Parathyroid adenoma (tissue), 2 donors: Measurements from ENCODE around the gene SOX15.

Experiments used
- H2AFZ ChIP-seq: fragments of 300-600 bp; sonication (generic); one replicate; pipeline ENCODE4 v1.7.0; 2017; ENCODE audit warnings: antibody characterized with exemption, mild to moderate bottlenecking
- H3K27ac ChIP-seq: fragments of 300-600 bp; sonication (generic); one replicate; pipeline ENCODE4 v1.7.0; 2017
- H3K27me3 ChIP-seq: fragments of 300-600 bp; sonication (generic); one replicate; pipeline ENCODE4 v1.7.0; 2017; ENCODE audit warnings: low read length; ENCODE audit not compliant: control insufficient read depth, insufficient read depth
- H3K36me3 ChIP-seq: fragments of 300-600 bp; sonication (generic); one replicate; pipeline ENCODE4 v1.7.0; 2017; ENCODE audit warnings: low read length; ENCODE audit not compliant: control insufficient read depth, insufficient read depth
- H3K4me1 ChIP-seq: fragments of 300-600 bp; sonication (generic); one replicate; pipeline ENCODE4 v1.7.0; 2017; ENCODE audit warnings: control low read depth
- H3K4me2 ChIP-seq: fragments of 300-600 bp; sonication (generic); one replicate; pipeline ENCODE4 v1.7.0; 2017; ENCODE audit warnings: low read length
- H3K4me3 ChIP-seq: fragments of 300-600 bp; sonication (generic); one replicate; pipeline ENCODE4 v1.7.0; 2017; ENCODE audit warnings: low read depth, low read length
- H3K79me2 ChIP-seq: fragments of 300-600 bp; sonication (generic); one replicate; pipeline ENCODE4 v1.7.0; 2017; ENCODE audit warnings: control low read depth
- H3K9ac ChIP-seq: fragments of 300-600 bp; sonication (generic); one replicate; pipeline ENCODE4 v1.7.0; 2017; ENCODE audit warnings: mild to moderate bottlenecking
- H3K9me3 ChIP-seq: fragments of 300-600 bp; sonication (generic); one replicate; pipeline ENCODE4 v1.7.0; 2017; ENCODE audit warnings: low read length; ENCODE audit not compliant: control insufficient read depth
- CTCF ChIP-seq: fragments of 300-600 bp; sonication (generic); IDR thresholded peaks from one replicate; pipeline ENCODE4 v1.7.0; 2017; ENCODE audit warnings: antibody characterized with exemption, mild to moderate bottlenecking
- donor health status: primary hyperparathyroidism.

Gene SOX15

GRCh38 chr17:7631398-7632380 is 41.8 kb upstream of the SOX15 start:
- Histone ChIP-seq H2AFZ (peak overlapping the region; percentile 79), H3K27ac (peak overlapping the region; percentile 63), H3K4me2 (peak overlapping the region; percentile 36), H3K4me1 (peaks cover 28% of the 10 kb centered on the region), H3K27me3 (no peaks in the 10 kb centered on the region), H3K36me3 (no peaks in the 10 kb centered on the region), H3K79me2 (no peaks in the 10 kb centered on the region), H3K4me3 (peak overlapping the region; percentile 1), H3K9me3 (no peaks in the 10 kb centered on the region), H3K9ac (no peak overlapping the region)
- TF ChIP-seq CTCF = no peak

- H3K27me3 ChIP-seq = no peaks in the 10 kb centered on the region
- no peaks in the 10 kb centered on the region for H3K36me3 ChIP-seq
- H3K9ac ChIP-seq = no peak within 1 kb of the TSS
- H3K79me2 ChIP-seq = no peaks in the 10 kb centered on the region
- no peak within 1 kb of the TSS for H3K4me3 ChIP-seq
- no peak within 1 kb of the TSS for H3K4me2 ChIP-seq
- peak within 1 kb of the TSS; percentile 63 for H3K27ac ChIP-seq
- peak within 1 kb of the TSS; percentile 79 for H2AFZ ChIP-seq
- TF ChIP-seq CTCF = no peak
- H3K4me1 ChIP-seq = peaks cover 30% of the 10 kb centered on the region
- no peaks in the 10 kb centered on the region for H3K9me3 ChIP-seq
These were observed 40.2 kb upstream of the SOX15 start, which contains the start of gene SHBG for GRCh38 chr17:7629939-7630571. TSS of gene SHBG (plus strand) at chr17:7630135. CDS start at chr17:7630173, 38 bp downstream.

GRCh38 chr17:7627250-7628121 is 37.6 kb upstream of the SOX15 start, which contains the start of gene SAT2:
TSS of gene SAT2 (minus strand) at chr17:7627821. CDS start at chr17:7627635, 186 bp downstream.
- Histone ChIP-seq H3K9ac (peak within 1 kb of the TSS; percentile 54), H3K4me2 (peak within 1 kb of the TSS; percentile 88), H2AFZ (peak within 1 kb of the TSS; percentile 83), H3K4me3 (peak within 1 kb of the TSS; percentile 94), H3K4me1 (peaks cover 25% of the 10 kb centered on the region), H3K27ac (peak within 1 kb of the TSS; percentile 91), H3K27me3 (no peaks in the 10 kb centered on the region), H3K36me3 (no peaks in the 10 kb centered on the region), H3K9me3 (no peaks in the 10 kb centered on the region), H3K79me2 (no peaks in the 10 kb centered on the region)
- no peak for TF ChIP-seq CTCF

- peak overlapping the region; percentile 88 for H3K4me2 ChIP-seq
- H3K4me1 ChIP-seq = peaks cover 19% of the 10 kb centered on the region
- no peaks in the 10 kb centered on the region for H3K27me3 ChIP-seq
- H3K4me3 ChIP-seq = peak overlapping the region; percentile 94
- H3K79me2 ChIP-seq = no peaks in the 10 kb centered on the region
- H3K9me3 ChIP-seq = no peaks in the 10 kb centered on the region
- TF ChIP-seq CTCF = no peak
- H3K9ac ChIP-seq = peak overlapping the region; percentile 54
- H2AFZ ChIP-seq = peak overlapping the region; percentile 83
- H3K36me3 ChIP-seq = no peaks in the 10 kb centered on the region
- H3K27ac ChIP-seq = peak overlapping the region; percentile 91
These were observed 37.0 kb upstream of the SOX15 start for GRCh38 chr17:7626956-7627249.
